Activated CD8-positive, alpha-beta T cell treated with anti-CD3 and anti-CD28 coated beads for 36 hours (primary cell): ENCODE measurements around the gene IL4I1. TPM values are rescaled to one million over a fixed set of nuclear protein-coding genes. Genes with fewer than 3 reads are reported as not detected.

Source experiments
- ATAC-seq: fragments of 200-7000 bp; cut with Tn5 transposase; one replicate; pipeline ENCODE4 v1.10.0; 2021; ENCODE audit warnings: mild to moderate bottlenecking, moderate library complexity
- CTCF ChIA-PET: fragments of 350-600 bp; sonication (Branson Sonifier 250); formaldehyde crosslinking; loops from one replicate; lab custom pipeline; 2021; ENCODE audit warnings: antibody characterized with exemption; lab: Charles Lee
- POLR2A ChIA-PET: fragments of 350-600 bp; sonication (Branson Sonifier 250); formaldehyde crosslinking; loops from one replicate; lab custom pipeline; 2021; ENCODE audit warnings: antibody characterized with exemption; lab: Charles Lee
- DNase-seq: peaks from one replicate; pipeline ENCODE4 v3.0.0-alpha.2; 2020
- H3K27ac Mint-ChIP-seq: one replicate; pipeline ENCODE4 v1.8.0; 2021; ENCODE audit warnings: mild to moderate bottlenecking, mixed read lengths
- H3K27me3 Mint-ChIP-seq: one replicate; pipeline ENCODE4 v1.8.0; 2021; ENCODE audit warnings: mixed read lengths
- H3K36me3 Mint-ChIP-seq: one replicate; pipeline ENCODE4 v1.8.0; 2021; ENCODE audit warnings: low read depth, mixed read lengths
- H3K4me1 Mint-ChIP-seq: one replicate; pipeline ENCODE4 v1.8.0; 2021; ENCODE audit warnings: low read depth, mixed read lengths
- H3K4me3 Mint-ChIP-seq: one replicate; pipeline ENCODE4 v1.8.0; 2021; ENCODE audit warnings: mild to moderate bottlenecking, moderate library complexity, mixed read lengths
- H3K9me3 Mint-ChIP-seq: one replicate; pipeline ENCODE4 v1.8.0; 2021; ENCODE audit warnings: mixed read lengths
- intact Hi-C: fragments of 100-400 bp; cut with micrococcal nuclease; formaldehyde crosslinking; loops from one replicate; pipeline ENCODE4 v1.10.0; 2022
- total RNA-seq, 2 experiments: library from RNA; stranded (reverse); gene quantifications; one replicate each; pipeline ENCODE4 v1.2.3, GENCODE V29; 2021
- TF ChIP-seq, protein P1 (sequence below): fragments of 200-600 bp; IDR thresholded peaks from one replicate; pipeline ENCODE4 v1.8.0; 2022; ENCODE audit warnings: antibody characterized with exemption, mild to moderate bottlenecking

Gene IL4I1
- total RNA-seq, 2 experiments from 2014 or later, result 16.1 to 16.2 TPM

DNA sequence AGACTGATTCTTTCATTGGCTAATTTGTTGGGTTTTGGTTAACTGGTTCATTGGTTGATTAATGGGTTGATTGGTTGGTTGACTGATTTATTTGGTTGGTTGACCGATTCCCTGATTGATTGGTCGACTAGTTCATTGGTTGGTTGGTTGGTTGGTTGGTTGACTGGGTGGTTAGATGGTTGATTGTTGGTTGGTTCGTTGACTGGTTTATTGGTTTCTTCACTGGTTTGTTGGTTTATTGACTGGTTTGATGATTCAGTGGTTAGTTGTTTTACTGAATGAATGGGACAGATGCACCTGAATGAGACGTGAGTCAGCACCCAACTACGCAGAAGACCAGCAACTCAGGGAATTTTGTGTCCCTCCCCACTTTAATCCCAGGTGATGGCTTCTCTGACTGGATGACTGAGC, 35.4 kb upstream of the IL4I1 start:
- DNase-seq (no peak), ATAC-seq (no peak)
- intact Hi-C loops, result loop anchor here (2.0 to 5.0 kb wide), 2 partner anchors 35 to 51 kb away; partner anchors contain the start of gene IL4I1
- POLR2A ChIA-PET, result no interaction called here
- CTCF ChIA-PET, result no interaction called here
- Mint-ChIP-seq H3K27me3 (no peaks in the 10 kb centered on the region), H3K27ac (peak overlapping the region; percentile 21), H3K4me1 (peaks cover 45% of the 10 kb centered on the region), H3K36me3 (peaks cover 41% of the 10 kb centered on the region), H3K4me3 (no peak overlapping the region), H3K9me3 (peaks cover 4% of the 10 kb centered on the region)
- TF ChIP-seq, protein P1, sequence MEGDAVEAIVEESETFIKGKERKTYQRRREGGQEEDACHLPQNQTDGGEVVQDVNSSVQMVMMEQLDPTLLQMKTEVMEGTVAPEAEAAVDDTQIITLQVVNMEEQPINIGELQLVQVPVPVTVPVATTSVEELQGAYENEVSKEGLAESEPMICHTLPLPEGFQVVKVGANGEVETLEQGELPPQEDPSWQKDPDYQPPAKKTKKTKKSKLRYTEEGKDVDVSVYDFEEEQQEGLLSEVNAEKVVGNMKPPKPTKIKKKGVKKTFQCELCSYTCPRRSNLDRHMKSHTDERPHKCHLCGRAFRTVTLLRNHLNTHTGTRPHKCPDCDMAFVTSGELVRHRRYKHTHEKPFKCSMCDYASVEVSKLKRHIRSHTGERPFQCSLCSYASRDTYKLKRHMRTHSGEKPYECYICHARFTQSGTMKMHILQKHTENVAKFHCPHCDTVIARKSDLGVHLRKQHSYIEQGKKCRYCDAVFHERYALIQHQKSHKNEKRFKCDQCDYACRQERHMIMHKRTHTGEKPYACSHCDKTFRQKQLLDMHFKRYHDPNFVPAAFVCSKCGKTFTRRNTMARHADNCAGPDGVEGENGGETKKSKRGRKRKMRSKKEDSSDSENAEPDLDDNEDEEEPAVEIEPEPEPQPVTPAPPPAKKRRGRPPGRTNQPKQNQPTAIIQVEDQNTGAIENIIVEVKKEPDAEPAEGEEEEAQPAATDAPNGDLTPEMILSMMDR, result no peak

DNA sequence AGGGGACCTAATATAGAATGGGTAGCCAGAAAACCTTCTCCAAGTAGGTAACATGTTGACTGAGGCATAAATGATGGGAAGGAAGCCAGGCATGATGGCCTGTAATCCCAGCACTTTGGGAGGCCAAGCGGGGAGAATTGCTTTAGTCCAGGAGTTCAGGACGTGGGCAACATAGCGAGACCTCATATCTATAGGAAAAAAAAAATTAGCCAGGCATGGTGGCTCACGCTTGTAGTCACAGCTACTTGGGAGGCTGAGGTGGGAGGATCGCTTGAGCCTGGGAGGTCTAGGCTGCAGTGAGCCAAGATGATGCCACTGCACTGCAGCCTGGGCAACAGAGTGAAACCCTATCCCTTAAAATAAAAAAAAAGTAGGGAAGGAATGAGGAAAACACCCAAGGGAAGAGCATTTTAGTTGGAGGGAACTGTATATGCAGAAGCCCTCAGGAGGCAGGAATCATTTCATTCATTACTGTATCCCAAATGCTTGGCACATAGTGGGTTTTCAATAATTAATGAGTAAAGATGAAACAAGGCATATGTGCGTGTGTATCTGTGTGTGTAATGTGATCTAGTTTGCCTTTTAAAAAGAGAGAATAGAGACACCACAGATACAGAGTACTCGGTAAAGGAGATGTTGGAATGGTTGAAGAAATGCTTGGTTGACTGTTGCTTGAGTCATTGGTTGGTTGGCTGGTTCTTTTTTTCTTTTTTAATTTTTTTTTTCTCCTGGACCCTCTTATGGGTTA, 34.8 kb upstream of the IL4I1 start:
- H3K36me3 Mint-ChIP-seq, result peaks cover 45% of the 10 kb centered on the region
- intact Hi-C loops, result loop anchor here (2.0 to 5.0 kb wide), 2 partner anchors 34 to 51 kb away; partner anchors contain the start of gene IL4I1
- H3K27ac Mint-ChIP-seq, result no peak overlapping the region
- H3K4me3 Mint-ChIP-seq, result no peak overlapping the region
- H3K4me1 Mint-ChIP-seq, result peaks cover 48% of the 10 kb centered on the region
- ChIA-PET CTCF (no interaction called here), POLR2A (interaction anchor here (12.0 kb wide), 1 partner anchor 19 kb away, joined by 167 read pairs; no protein-coding TSS in a partner anchor)
- DNase-seq (no peak), ATAC-seq (no peak)
- H3K9me3 Mint-ChIP-seq, result peaks cover 4% of the 10 kb centered on the region
- H3K27me3 Mint-ChIP-seq, result no peaks in the 10 kb centered on the region
- TF ChIP-seq, protein P1, result no peak

DNA sequence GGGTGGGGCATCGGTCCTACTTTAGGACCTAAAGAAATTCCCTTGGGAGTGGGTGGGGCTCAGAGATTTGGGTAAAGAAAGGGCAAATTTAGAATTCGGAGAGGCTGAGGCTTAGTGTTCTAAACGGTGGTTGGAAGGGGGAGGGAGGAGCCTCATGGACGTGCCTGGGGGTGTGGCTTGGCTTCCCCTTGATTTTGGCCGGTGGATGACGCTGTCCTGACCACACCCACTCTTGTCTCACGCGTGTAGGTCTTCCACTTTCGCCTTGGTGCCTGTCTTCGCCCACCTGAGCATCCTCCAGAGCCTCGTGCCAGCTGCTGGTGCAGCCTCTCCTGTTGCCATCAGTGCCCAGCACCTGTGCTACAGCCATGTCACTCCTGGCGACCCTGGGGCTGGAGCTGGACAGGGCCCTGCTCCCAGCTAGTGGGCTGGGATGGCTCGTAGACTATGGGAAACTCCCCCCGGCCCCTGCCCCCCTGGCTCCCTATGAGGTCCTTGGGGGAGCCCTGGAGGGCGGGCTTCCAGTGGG, 33.9 kb upstream of the IL4I1 start:
- peaks cover 52% of the 10 kb centered on the region for H3K4me1 Mint-ChIP-seq
- ChIA-PET POLR2A (interaction anchor here (0.7 to 12.0 kb wide), 6 partner anchors 18 to 238 kb away, joined by 3 to 167 read pairs (median 7); partner anchors contain the start of genes AKT1S1, IL4I1, TBC1D17 and VRK3), CTCF (no interaction called here)
- DNase-seq, result peak; percentile 23
- intact Hi-C loops, result loop anchor here (5.0 kb wide), 1 partner anchor 33 kb away; the partner anchor contains the start of gene IL4I1
- peak overlapping the region; percentile 92 for H3K27ac Mint-ChIP-seq
- TF ChIP-seq, protein P1, result no peak
- no peak for ATAC-seq
- peaks cover 49% of the 10 kb centered on the region for H3K36me3 Mint-ChIP-seq
- H3K27me3 Mint-ChIP-seq, result no peaks in the 10 kb centered on the region
- H3K4me3 Mint-ChIP-seq, result peak overlapping the region; percentile 95
- H3K9me3 Mint-ChIP-seq, result peaks cover 4% of the 10 kb centered on the region

DNA sequence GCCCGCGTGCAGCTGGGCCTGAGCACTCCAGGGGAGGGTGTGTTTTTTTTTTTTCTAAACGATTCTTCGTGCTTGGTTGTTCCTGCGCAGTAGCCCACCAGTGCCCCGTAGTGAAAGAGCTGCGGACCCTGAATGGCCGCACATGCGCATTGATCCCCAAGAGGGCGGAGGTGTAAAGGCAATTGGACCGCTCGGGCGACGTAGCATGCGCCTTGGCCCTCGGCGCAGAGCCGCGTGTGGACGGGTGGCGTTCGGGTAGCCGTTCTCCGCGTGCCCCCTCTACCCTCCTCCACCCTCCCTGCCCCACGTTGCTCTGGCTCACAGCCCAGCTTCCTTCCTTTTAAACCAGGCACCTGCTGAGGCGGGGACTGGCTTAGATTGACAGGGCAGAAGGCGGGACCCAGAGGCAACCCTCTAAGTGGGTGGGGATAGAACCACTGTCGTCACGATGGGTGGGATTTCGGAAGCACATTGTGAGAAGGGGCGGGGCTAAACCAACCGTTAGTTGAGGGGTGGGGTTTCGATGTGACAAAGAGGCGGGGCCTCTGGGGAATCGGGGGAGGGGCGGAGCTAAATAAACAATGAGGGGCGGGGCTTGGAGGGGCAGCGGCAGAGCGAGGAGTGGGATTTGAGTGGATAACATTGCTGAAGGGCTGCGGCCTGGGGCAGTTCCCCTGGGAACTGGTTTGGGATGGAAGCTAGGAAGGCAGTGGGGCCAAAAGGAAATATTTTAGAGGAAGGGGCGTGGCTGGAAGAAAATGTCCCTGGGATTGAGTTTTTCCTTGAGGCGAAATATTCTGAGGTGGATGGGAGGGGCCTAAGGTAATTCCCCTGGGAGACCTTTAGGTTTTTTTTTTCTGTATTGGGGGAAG, 33.2 kb upstream of the IL4I1 start:
- ATAC-seq (peak; percentile 91), DNase-seq (peak; percentile 98)
- intact Hi-C loops, result loop anchor here (5.0 to 10.0 kb wide), 2 partner anchors 33 to 55 kb away; partner anchors contain the start of genes AKT1S1, IL4I1 and TBC1D17
- peak overlapping the region; percentile 95 for H3K4me3 Mint-ChIP-seq
- TF ChIP-seq, protein P1, result no peak
- POLR2A ChIA-PET, result interaction anchor here (0.7 to 12.0 kb wide), 13 partner anchors 17 to 237 kb away, joined by 3 to 167 read pairs (median 4); partner anchors contain the start of genes AKT1S1, IL4I1, TBC1D17 and VRK3
- CTCF ChIA-PET, result interaction anchor here (1.0 to 2.7 kb wide), 3 partner anchors 8 to 63 kb away, joined by 3 to 12 read pairs (median 7); no protein-coding TSS in a partner anchor
- H3K27me3 Mint-ChIP-seq, result no peaks in the 10 kb centered on the region
- H3K27ac Mint-ChIP-seq, result peak overlapping the region; percentile 92
- H3K9me3 Mint-ChIP-seq, result peaks cover 4% of the 10 kb centered on the region
- H3K36me3 Mint-ChIP-seq, result peaks cover 54% of the 10 kb centered on the region
- H3K4me1 Mint-ChIP-seq, result peaks cover 55% of the 10 kb centered on the region
